ENCODE data around the gene ELN.

- TF ChIP-seq EZH2 (IDR thresholded peaks at IDR 0.05; ENCODE audit: insufficient read depth, poor library complexity, severe bottlenecking) (no peak), EZH2phosphoT487 (IDR thresholded peaks at IDR 0.05; ENCODE audit: insufficient read depth, low read depth) (no peak)
Measured at GRCh38 chr7:73995821-73996511, 32.0 kb upstream of the ELN start.
